ENCODE results near the gene KCNMA1.

Gene KCNMA1

DNA sequence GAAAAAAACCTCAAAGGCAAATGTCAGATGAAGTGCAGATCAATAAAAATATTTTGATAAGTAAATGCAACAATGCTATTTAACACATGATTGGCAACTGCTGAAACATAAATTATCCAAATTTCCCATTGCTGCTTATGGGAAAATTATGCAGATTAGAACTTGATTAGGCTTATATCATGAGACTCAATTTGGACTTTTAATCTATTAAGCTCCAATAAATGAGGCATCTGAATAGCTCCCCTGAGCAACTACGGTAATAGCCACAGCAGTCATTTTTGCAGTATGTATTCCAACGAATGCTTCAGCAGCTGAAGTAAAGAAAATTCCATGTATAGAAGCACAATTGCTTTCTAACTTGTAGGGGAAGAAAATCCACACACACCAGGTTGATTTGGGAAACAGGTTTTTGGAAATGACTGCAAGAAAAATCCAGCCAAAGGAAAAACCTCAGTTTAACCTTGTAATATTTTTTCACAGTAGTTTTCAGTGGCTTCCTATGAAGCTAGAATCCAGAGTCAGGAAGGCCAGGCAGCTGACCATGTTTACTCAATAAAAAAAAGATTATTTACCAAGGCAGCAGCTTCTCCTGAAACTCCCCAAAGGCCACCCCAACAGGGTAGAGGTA, 716.1 kb downstream of the KCNMA1 start:
- H3K4me3 ChIP-seq (ENCODE audit: low read depth, low read length): no peak overlapping the region
- TF ChIP-seq, protein P1, sequence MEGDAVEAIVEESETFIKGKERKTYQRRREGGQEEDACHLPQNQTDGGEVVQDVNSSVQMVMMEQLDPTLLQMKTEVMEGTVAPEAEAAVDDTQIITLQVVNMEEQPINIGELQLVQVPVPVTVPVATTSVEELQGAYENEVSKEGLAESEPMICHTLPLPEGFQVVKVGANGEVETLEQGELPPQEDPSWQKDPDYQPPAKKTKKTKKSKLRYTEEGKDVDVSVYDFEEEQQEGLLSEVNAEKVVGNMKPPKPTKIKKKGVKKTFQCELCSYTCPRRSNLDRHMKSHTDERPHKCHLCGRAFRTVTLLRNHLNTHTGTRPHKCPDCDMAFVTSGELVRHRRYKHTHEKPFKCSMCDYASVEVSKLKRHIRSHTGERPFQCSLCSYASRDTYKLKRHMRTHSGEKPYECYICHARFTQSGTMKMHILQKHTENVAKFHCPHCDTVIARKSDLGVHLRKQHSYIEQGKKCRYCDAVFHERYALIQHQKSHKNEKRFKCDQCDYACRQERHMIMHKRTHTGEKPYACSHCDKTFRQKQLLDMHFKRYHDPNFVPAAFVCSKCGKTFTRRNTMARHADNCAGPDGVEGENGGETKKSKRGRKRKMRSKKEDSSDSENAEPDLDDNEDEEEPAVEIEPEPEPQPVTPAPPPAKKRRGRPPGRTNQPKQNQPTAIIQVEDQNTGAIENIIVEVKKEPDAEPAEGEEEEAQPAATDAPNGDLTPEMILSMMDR (IDR thresholded peaks at IDR 0.05; ENCODE audit: insufficient read depth, low read depth, low read length, missing control alignments): no peak
- no peak for DNase-seq (ENCODE audit: low read depth)

DNA sequence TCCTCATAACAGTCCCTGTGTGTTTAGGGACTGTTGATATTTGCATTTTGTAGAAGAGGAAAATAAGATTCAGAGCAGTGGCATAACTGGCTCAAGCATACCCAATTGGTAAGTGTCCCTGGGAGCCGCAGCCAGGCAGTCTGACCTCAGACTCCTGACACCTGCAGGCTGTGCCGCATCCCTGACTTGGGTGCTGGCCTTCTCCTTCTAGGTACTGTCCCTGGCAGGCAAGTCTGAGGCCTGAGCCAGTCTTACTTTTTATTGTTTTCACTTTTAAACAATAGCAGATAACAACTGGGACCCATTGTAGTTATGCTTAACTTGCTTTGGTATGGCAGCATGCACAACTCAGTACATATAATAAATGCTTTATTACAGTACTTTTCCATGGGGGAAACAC, 717.0 kb downstream of the KCNMA1 start:
- no peak for DNase-seq (ENCODE audit: low read depth)
- H3K4me3 ChIP-seq (ENCODE audit: low read depth, low read length): no peak overlapping the region
- TF ChIP-seq, protein P1 (IDR thresholded peaks at IDR 0.05; ENCODE audit: insufficient read depth, low read depth, low read length, missing control alignments): no peak

DNA sequence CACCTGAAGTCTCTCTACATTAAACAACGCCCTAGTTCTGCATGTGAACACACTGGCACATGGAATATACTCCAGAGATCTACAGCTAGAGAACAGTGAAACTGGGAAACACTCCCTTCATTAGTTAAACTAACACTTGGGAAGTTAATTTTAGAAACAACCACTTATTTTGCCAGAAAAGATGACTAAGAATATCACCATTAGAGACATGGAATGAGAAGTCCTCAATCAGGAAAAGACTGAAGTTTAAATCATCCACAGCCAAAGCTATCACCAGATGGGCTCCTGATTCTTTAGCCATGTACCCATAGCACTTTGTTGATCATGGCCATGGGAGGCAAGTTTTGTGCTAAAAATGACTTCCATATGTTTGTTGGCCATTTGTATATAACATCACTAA, 719.5 kb downstream of the KCNMA1 start:
- TF ChIP-seq, protein P1 (IDR thresholded peaks at IDR 0.05; ENCODE audit: insufficient read depth, low read depth, low read length, missing control alignments): no peak
- no peak for DNase-seq (ENCODE audit: low read depth)
- H3K4me3 ChIP-seq (ENCODE audit: low read depth, low read length): no peak overlapping the region

DNA sequence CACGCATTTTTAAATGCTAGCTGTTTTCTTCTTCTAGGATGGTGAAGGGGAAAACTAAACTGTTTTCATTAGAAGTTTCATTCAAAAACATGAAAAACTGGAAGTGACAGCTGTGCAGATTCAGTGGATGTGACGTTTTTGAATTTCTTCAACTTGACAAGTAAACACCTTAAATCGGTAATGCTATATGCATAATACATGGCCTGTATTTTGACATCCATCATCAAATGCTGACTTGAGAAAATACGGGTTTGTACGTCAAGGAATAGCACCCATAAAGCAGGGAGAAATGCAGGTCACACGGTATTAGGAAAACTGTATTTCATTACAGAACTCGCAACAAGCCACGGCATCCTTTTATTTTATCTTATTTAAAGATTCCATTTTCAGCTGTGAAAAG, 720.5 kb downstream of the KCNMA1 start:
- TF ChIP-seq, protein P1 (IDR thresholded peaks at IDR 0.05; ENCODE audit: insufficient read depth, low read depth, low read length, missing control alignments): no peak
- no peak for DNase-seq (ENCODE audit: low read depth)
- no peak overlapping the region for H3K4me3 ChIP-seq (ENCODE audit: low read depth, low read length)

DNA sequence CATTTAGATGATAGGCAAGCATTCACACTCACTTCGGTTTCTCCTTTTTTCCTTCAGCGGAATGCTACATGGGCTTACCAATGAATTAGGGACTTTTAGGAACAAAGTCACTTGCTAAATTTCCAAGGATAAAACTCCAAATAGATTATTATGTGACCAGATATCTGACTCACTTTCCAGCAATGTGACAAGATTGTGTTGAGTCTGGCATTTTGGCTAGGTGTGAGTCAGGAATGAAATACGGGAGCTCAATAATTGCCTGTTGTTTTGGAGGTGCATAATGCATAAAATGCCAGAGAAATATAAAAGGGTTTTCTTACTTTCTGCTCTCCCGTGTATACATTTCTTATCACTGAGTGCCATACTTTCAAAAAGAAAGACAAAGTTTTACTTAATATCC, 721.1 kb downstream of the KCNMA1 start:
- DNase-seq (ENCODE audit: low read depth): no peak
- H3K4me3 ChIP-seq (ENCODE audit: low read depth, low read length): no peak overlapping the region
- TF ChIP-seq, protein P1 (IDR thresholded peaks at IDR 0.05; ENCODE audit: insufficient read depth, low read depth, low read length, missing control alignments): no peak

DNA sequence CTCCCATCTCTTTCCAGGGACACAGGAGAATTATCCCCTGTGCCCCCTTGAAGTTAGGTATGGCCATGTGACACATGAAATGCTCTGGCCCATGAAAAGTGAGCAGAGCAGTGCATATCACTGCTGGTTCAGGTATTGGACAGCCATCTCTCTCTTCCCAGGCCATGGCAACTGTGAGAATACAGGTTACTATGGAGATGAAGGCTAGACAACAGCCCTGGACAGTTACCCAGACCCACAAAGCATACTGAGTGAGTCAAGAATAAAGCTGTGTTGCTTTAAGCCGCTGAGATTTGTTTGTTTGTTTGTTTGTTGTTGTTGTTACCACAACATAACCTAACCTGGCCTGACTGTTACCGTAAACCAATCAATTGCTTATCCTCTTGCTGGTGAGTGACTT, 722.3 kb downstream of the KCNMA1 start:
- DNase-seq (ENCODE audit: low read depth): no peak
- no peak overlapping the region for H3K4me3 ChIP-seq (ENCODE audit: low read depth, low read length)
- TF ChIP-seq, protein P1 (IDR thresholded peaks at IDR 0.05; ENCODE audit: insufficient read depth, low read depth, low read length, missing control alignments): no peak

GRCh38 chr10:76911184-76911583, 726.4 kb downstream of the KCNMA1 start:
- no peak for DNase-seq (ENCODE audit: low read depth)
- no peak overlapping the region for H3K4me3 ChIP-seq (ENCODE audit: low read depth, low read length)
- TF ChIP-seq, protein P1 (IDR thresholded peaks at IDR 0.05; ENCODE audit: insufficient read depth, low read depth, low read length, missing control alignments): no peak

All from GM12865 (cell line).